GM21786 (cell line): ENCODE results near the gene ZNF780B.

Source experiments
- ATAC-seq: cut with Tn5 transposase; IDR thresholded peaks from one replicate; pipeline ENCODE4 v1.9.1; 2021; ENCODE audit not compliant: unreplicated experiment

ZNF780B gene

GRCh38 chr19:39983695-39984300 lies 72.2 kb downstream of the ZNF780B start:
- no peak for ATAC-seq

- ATAC-seq, result no peak
Observed at GRCh38 chr19:39982883-39983282, 73.1 kb downstream of the ZNF780B start.
